ENCODE measurements around the gene WDR5B. TPM values are rescaled to one million over a fixed set of nuclear protein-coding genes. Genes with fewer than 3 reads are reported as not detected.
"Not testable (repeated sequence)": the region's sequence is repeated elsewhere in the genome, so short reads cannot be mapped to it uniquely, and the experiment has no call there.

Gene WDR5B
- 3.2 TPM for polyA plus RNA-seq (2012; ENCODE audit: missing spikeins)

DNA sequence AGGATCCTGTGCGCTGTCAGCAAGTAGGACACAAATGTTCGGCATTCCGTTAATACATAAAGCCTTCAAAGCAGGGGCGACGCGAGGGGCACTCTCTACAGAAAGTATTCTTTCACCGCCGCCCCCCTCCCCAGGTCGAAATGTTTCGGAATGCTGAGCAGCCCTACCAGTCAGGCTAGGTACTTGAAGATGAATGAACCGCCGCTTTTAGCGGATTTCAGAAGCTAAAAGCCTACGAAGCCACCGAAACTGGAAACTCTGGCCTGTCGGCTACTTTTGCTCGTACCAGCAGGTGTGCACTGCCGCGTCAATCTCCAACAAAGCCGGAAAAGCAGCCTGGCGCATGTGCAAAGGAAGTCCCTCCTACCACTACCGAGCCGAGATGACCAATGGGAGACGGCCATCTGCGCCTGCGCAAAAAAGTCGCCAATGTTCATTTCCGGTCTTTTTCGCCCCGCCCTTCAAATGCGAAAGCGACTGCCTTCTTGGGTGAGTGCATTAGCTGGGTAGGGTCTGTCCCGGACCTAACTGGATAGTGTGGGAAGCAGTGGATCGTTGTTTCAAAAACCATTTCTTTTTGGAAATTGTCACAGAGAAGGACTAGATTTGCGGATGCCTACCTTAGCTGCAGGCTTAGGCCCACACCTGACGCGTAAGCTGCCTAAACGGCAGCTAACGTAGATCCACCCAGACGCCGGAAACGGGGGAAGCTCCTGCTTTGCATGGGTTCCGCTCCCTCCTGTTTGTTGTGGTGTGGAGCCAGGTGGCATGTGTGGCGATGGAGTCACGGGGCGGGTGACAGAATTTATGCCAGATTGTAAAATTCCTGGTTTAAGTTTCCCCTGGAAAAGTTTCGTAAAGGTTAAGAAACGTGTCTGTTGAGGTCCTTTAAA, at the start of gene WDR5B:
Gene WDR5B (minus strand): TSS at position 301 of the 893 bp plus-strand sequence. CDS start 534 bp downstream, outside the sequence.
- FAIRE-seq (peak; percentile 96), DNase-seq (ENCODE audit: insufficient read length) (peak; percentile 78)
- TF ChIP-seq TAF1 (IDR thresholded peaks at IDR 0.05; ENCODE audit: borderline replicate concordance, low read depth, low read length), result peak; percentile 73; the same call in 1 of the 2 replicates
- TF ChIP-seq POLR2AphosphoS5 (IDR thresholded peaks at IDR 0.05; ENCODE audit: low read depth, low read length), result peak; percentile 96
- peak; percentile 93 for TF ChIP-seq POLR2A (IDR thresholded peaks at IDR 0.05; ENCODE audit: low read depth, low read length)

- DNase-seq (ENCODE audit: insufficient read length), result no peak
- TF ChIP-seq POLR2AphosphoS5 (IDR thresholded peaks at IDR 0.05; ENCODE audit: low read depth, low read length) (no peak), TAF1 (IDR thresholded peaks at IDR 0.05; ENCODE audit: borderline replicate concordance, low read depth, low read length) (no peak), POLR2A (IDR thresholded peaks at IDR 0.05; ENCODE audit: low read depth, low read length) (no peak)
- FAIRE-seq, result peak; percentile 53
These were observed 48.8 kb upstream of the WDR5B start for GRCh38 chr3:122464659-122465058.

- TF ChIP-seq POLR2AphosphoS5 (IDR thresholded peaks at IDR 0.05; ENCODE audit: low read depth, low read length) (no peak), POLR2A (IDR thresholded peaks at IDR 0.05; ENCODE audit: low read depth, low read length) (no peak), TAF1 (IDR thresholded peaks at IDR 0.05; ENCODE audit: borderline replicate concordance, low read depth, low read length) (no peak)
- no peak for FAIRE-seq
- no peak for DNase-seq (ENCODE audit: insufficient read length)
These were observed 46.5 kb upstream of the WDR5B start for GRCh38 chr3:122462406-122462805.

DNA sequence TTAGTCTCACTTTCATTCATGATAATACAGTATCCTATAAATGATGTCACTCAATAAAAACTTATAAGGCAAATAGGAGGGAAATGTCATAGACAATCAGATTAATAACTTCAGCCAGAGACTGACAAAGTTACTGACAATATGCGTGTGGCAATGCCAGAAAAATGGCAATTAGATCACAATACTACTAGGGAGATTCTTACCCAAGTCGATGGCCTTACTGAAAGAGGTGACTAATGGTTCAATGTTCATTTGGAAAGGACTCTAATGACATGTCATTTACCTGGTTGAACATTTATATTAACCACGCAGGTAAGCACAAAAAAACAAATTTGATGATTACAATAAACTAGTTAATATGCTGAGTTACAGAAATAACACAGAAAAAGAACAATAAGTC, 45.9 kb upstream of the WDR5B start:
- DNase-seq (ENCODE audit: insufficient read length) (no peak), FAIRE-seq (no peak)
- TF ChIP-seq POLR2A (IDR thresholded peaks at IDR 0.05; ENCODE audit: low read depth, low read length), result no peak
- no peak for TF ChIP-seq POLR2AphosphoS5 (IDR thresholded peaks at IDR 0.05; ENCODE audit: low read depth, low read length)
- TF ChIP-seq TAF1 (IDR thresholded peaks at IDR 0.05; ENCODE audit: borderline replicate concordance, low read depth, low read length), result no peak

GRCh38 chr3:122458992-122459391, 43.1 kb upstream of the WDR5B start:
- TF ChIP-seq TAF1 (IDR thresholded peaks at IDR 0.05; ENCODE audit: borderline replicate concordance, low read depth, low read length) (no peak), POLR2AphosphoS5 (IDR thresholded peaks at IDR 0.05; ENCODE audit: low read depth, low read length) (no peak), POLR2A (IDR thresholded peaks at IDR 0.05; ENCODE audit: low read depth, low read length) (no peak)
- FAIRE-seq (peak; percentile 21), DNase-seq (ENCODE audit: insufficient read length) (no peak)

- FAIRE-seq, result peak; percentile 56
- TF ChIP-seq TAF1 (IDR thresholded peaks at IDR 0.05; ENCODE audit: borderline replicate concordance, low read depth, low read length) (no peak), POLR2AphosphoS5 (IDR thresholded peaks at IDR 0.05; ENCODE audit: low read depth, low read length) (no peak), POLR2A (IDR thresholded peaks at IDR 0.05; ENCODE audit: low read depth, low read length) (no peak)
These were observed 41.8 kb upstream of the WDR5B start for GRCh38 chr3:122457706-122458105.

GRCh38 chr3:122456074-122456473, 40.2 kb upstream of the WDR5B start:
- no peak for TF ChIP-seq POLR2A (IDR thresholded peaks at IDR 0.05; ENCODE audit: low read depth, low read length)
- TF ChIP-seq TAF1 (IDR thresholded peaks at IDR 0.05; ENCODE audit: borderline replicate concordance, low read depth, low read length), result no peak
- no peak for TF ChIP-seq POLR2AphosphoS5 (IDR thresholded peaks at IDR 0.05; ENCODE audit: low read depth, low read length)
- FAIRE-seq (no peak), DNase-seq (ENCODE audit: insufficient read length) (no peak)

More at GRCh38 chr3:122457706-122458105, 41.8 kb upstream of the WDR5B start:
- DNase-seq (ENCODE audit: insufficient read length), result no peak

DNA sequence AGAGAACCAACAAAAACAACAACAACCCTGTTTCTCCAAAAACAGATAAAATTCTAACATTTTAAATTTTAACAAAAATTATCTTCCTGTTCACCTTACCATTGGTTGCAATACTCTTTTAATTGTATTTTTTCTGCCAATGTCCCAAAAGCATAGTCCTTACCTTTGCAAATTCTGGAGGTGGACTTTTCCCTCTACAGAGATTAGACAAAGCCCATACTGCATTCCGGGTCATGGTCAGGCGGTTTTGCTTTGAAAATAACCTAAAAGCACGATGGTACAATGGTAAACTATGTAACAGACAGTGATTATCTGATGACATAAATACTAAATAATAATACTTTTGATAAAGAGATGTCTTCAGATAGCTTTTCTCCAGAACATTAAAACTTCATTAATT, 35.5 kb upstream of the WDR5B start:
- TF ChIP-seq TAF1 (IDR thresholded peaks at IDR 0.05; ENCODE audit: borderline replicate concordance, low read depth, low read length) (no peak), POLR2A (IDR thresholded peaks at IDR 0.05; ENCODE audit: low read depth, low read length) (no peak), POLR2AphosphoS5 (IDR thresholded peaks at IDR 0.05; ENCODE audit: low read depth, low read length) (no peak)
- no peak for DNase-seq (ENCODE audit: insufficient read length)
- FAIRE-seq, result no peak

DNA sequence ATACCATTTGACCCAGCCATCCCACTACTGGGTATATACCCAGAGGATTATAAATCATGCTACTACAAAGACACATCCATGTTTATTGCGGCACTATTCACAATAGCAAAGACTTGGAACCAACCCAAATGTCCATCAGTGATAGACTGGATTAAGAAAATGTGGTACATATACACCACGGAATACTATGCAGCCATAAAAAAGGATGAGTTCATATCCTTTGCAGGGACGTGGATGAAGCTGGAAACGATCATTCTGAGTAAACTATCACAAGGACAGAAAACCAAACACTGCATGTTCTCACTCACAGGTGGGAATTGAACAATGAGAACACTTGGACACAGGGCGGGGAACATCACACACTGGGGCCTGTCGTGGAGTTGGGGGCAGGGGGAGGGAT, 32.4 kb upstream of the WDR5B start:
- FAIRE-seq, result not testable (repeated sequence)

GRCh38 chr3:122444491-122444887, 28.6 kb upstream of the WDR5B start:
- FAIRE-seq; DNase-seq (ENCODE audit: insufficient read length): not testable (repeated sequence)

More for the DNA sequence above, 32.4 kb upstream of the WDR5B start:
- DNase-seq (ENCODE audit: insufficient read length), result not testable (repeated sequence)

DNA sequence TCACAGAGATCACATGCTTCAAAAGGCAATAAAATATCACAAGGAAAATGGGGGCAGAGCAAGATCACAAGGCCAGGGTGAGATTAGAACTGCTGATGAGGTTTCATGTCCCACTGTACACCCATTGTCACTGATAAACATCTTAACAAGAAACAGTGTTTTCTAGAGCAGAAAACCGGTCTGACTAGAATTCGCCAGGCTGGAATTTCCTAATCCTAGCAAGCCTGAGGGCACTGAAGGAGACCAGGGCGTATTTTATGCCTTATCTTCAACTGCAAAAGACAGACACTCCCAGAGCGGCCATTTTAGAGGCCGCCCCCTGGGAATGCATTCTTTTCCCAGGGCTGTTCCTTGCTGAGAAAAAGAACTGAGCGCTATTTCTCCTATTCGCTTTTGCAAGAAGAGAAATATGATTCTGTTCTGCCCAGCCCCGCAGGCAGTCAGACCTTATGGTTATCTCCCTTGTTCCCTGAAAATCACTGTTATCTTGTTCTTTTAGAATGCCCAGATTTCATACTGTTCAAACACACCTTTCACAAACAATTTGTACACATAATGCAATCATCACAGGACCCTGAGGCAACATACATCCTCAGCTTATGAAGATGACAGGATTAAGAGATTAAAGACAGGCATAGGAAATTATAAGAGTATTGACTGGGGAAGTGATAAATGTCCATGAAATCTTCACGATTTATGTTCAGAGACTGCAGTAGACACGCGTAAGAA, 28.1 kb upstream of the WDR5B start:
- FAIRE-seq; DNase-seq (ENCODE audit: insufficient read length): not testable (repeated sequence)

- DNase-seq (ENCODE audit: insufficient read length), result no peak
- TF ChIP-seq POLR2A (IDR thresholded peaks at IDR 0.05; ENCODE audit: low read depth, low read length) (no peak), POLR2AphosphoS5 (IDR thresholded peaks at IDR 0.05; ENCODE audit: low read depth, low read length) (no peak), TAF1 (IDR thresholded peaks at IDR 0.05; ENCODE audit: borderline replicate concordance, low read depth, low read length) (no peak)
- no peak for FAIRE-seq
These were observed 27.2 kb upstream of the WDR5B start for GRCh38 chr3:122443090-122443489.
